Measurements from ENCODE around the gene WIPF3.

WIPF3 gene

GRCh38 chr7:29914180-29914579 lies 107.9 kb downstream of the WIPF3 start:
- TF ChIP-seq CTCF (IDR thresholded peaks at IDR 0.05; ENCODE audit: control insufficient read depth, extremely low read depth, insufficient read depth) = no peak
- no peak for DNase-seq (ENCODE audit: low read depth)
- H3K4me3 ChIP-seq (ENCODE audit: low read depth, low read length) = no peak overlapping the region

- no peak for TF ChIP-seq CTCF (IDR thresholded peaks at IDR 0.05; ENCODE audit: control insufficient read depth, extremely low read depth, insufficient read depth)
- DNase-seq (ENCODE audit: low read depth) = no peak
- H3K4me3 ChIP-seq (ENCODE audit: low read depth, low read length) = no peak overlapping the region
These were observed 109.3 kb downstream of the WIPF3 start for GRCh38 chr7:29915481-29916215.

GRCh38 chr7:29917641-29918040 lies 111.3 kb downstream of the WIPF3 start:
- H3K4me3 ChIP-seq (ENCODE audit: low read depth, low read length) = no peak overlapping the region

GRCh38 chr7:29918850-29919249 lies 112.5 kb downstream of the WIPF3 start:
- H3K4me3 ChIP-seq (ENCODE audit: low read depth, low read length) = no peak overlapping the region
- TF ChIP-seq CTCF (IDR thresholded peaks at IDR 0.05; ENCODE audit: control insufficient read depth, extremely low read depth, insufficient read depth) = no peak
- DNase-seq (ENCODE audit: low read depth) = no peak

More at GRCh38 chr7:29917641-29918040, 111.3 kb downstream of the WIPF3 start:
- DNase-seq (ENCODE audit: low read depth) = no peak
- TF ChIP-seq CTCF (IDR thresholded peaks at IDR 0.05; ENCODE audit: control insufficient read depth, extremely low read depth, insufficient read depth) = no peak

- H3K4me3 ChIP-seq (ENCODE audit: low read depth, low read length) = no peak overlapping the region
- no peak for TF ChIP-seq CTCF (IDR thresholded peaks at IDR 0.05; ENCODE audit: control insufficient read depth, extremely low read depth, insufficient read depth)
- DNase-seq (ENCODE audit: low read depth) = no peak
These were observed 113.5 kb downstream of the WIPF3 start for GRCh38 chr7:29919790-29920189.

- H3K4me3 ChIP-seq (ENCODE audit: low read depth, low read length) = no peak overlapping the region
- DNase-seq (ENCODE audit: low read depth) = no peak
- no peak for TF ChIP-seq CTCF (IDR thresholded peaks at IDR 0.05; ENCODE audit: control insufficient read depth, extremely low read depth, insufficient read depth)
These were observed 114.2 kb downstream of the WIPF3 start for GRCh38 chr7:29920491-29920890.
